NT2/D1 (cell line): Measurements from ENCODE around the gene ARHGAP33.
A peak's percentile ranks its signal among the peaks of the same experiment; 100 is the strongest.

Source experiments
- DNase-seq: peaks from one replicate; pipeline ENCODE4 v3.0.0-alpha.2; 2011; ENCODE audit warnings: low read depth, low spot score
- H3K27me3 ChIP-seq: 2 replicates; pipeline ENCODE4 v1.6.0; 2011; ENCODE audit warnings: mild to moderate bottlenecking; ENCODE audit not compliant: insufficient read length, insufficient read depth
- H3K36me3 ChIP-seq: 2 replicates; pipeline ENCODE4 v1.6.1; 2011; ENCODE audit warnings: mild to moderate bottlenecking, low read length, mixed read lengths; ENCODE audit not compliant: insufficient read depth, insufficient read length
- H3K4me1 ChIP-seq: 2 replicates; pipeline ENCODE4 v1.5.1; 2011; ENCODE audit not compliant: insufficient read depth, insufficient read length
- H3K4me3 ChIP-seq: 2 replicates; pipeline ENCODE4 v1.5.1; 2011; ENCODE audit warnings: low read depth; ENCODE audit not compliant: insufficient read length
- H3K9ac ChIP-seq: 2 replicates; pipeline ENCODE4 v1.6.0; 2011; ENCODE audit warnings: low read depth; ENCODE audit not compliant: insufficient read length
- H3K9me3 ChIP-seq: 2 replicates; pipeline ENCODE4 v1.5.1; 2011; ENCODE audit warnings: mild to moderate bottlenecking, low read length; ENCODE audit not compliant: insufficient read depth
- SUZ12 ChIP-seq: IDR thresholded peaks from 2 replicates; pipeline ENCODE4 v1.6.1; 2011; ENCODE audit not compliant: insufficient read length, insufficient read depth; ENCODE audit errors: extremely low read depth
- YY1 ChIP-seq: IDR thresholded peaks from 2 replicates; pipeline ENCODE4 v1.6.1; 2011; ENCODE audit not compliant: insufficient read length, insufficient read depth
- ZNF274 ChIP-seq: IDR thresholded peaks from 2 replicates; pipeline ENCODE4 v1.6.1; 2011; ENCODE audit warnings: mild to moderate bottlenecking, low read depth, low read length

The ARHGAP33 gene

GRCh38 chr19:35736913-35737886 is 38.2 kb upstream of the ARHGAP33 start:
- DNase-seq: no peak
- TF ChIP-seq ZNF274 (no peak), SUZ12 (no peak), YY1 (no peak)
- H3K9me3 ChIP-seq: no peaks in the 10 kb centered on the region
- H3K4me1 ChIP-seq: peaks cover 4% of the 10 kb centered on the region
- no peaks in the 10 kb centered on the region for H3K27me3 ChIP-seq
- H3K9ac ChIP-seq: no peak overlapping the region
- H3K4me3 ChIP-seq: no peak overlapping the region
- peaks cover 69% of the 10 kb centered on the region for H3K36me3 ChIP-seq

DNA sequence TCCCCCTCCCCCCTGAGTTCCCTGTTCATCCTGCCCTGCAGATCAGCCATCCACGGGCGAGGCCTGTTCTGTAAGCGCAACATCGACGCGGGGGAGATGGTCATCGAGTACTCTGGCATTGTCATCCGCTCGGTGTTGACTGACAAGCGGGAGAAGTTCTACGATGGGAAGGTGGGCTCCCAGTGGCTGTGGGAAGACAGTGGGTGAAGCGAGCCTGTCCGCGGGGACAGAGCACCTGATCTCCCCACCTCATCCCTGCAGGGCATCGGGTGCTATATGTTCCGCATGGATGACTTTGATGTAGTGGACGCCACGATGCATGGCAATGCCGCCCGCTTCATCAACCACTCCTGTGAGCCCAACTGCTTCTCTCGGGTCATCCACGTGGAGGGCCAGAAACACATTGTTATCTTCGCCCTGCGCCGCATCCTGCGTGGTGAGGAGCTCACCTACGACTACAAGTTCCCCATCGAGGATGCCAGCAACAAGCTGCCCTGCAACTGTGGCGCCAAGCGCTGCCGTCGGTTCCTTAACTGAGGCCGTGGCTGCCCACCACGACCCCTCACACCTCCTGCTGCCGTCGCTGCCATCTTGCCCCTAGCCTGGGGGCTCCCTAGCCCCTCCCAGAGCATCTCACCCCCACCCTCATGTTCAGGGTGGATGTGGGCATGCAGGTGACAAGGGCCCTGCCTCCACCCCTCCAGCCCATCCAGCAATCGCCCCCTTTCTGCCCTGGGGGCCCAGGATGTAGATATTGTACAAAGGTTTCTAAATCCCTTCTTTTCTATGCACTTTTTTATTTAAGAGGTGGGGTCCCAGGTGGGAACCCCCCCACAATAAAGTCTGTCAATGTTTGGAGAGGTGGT is 37.1 kb upstream of the ARHGAP33 start:
- Histone ChIP-seq H3K4me1 (peaks cover 6% of the 10 kb centered on the region), H3K9ac (no peak overlapping the region), H3K9me3 (no peaks in the 10 kb centered on the region), H3K36me3 (peaks cover 70% of the 10 kb centered on the region), H3K27me3 (no peaks in the 10 kb centered on the region), H3K4me3 (no peak overlapping the region)
- DNase-seq: no peak
- no peak for TF ChIP-seq YY1
- TF ChIP-seq SUZ12: no peak
- no peak for TF ChIP-seq ZNF274

DNA sequence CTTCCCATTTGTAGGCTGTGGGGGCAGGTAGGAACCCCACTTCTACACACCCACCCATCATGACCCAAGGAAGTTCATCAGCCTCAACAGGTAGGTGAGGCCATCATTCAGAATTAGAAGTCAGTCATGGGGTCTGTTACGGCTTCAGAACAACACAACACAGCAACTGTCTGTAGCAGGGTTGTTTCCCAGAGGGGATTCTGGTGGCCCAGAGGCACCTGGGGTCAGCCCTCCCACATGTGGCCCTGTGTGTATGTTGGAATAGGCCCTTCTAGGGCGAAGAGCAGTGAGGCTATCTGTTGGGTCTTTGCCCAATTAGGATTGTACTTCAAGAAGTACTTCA is 36.5 kb upstream of the ARHGAP33 start:
- TF ChIP-seq YY1 (no peak), ZNF274 (no peak), SUZ12 (no peak)
- H3K4me3 ChIP-seq: no peak overlapping the region
- H3K4me1 ChIP-seq: peaks cover 6% of the 10 kb centered on the region
- peaks cover 65% of the 10 kb centered on the region for H3K36me3 ChIP-seq
- H3K9me3 ChIP-seq: no peaks in the 10 kb centered on the region
- H3K27me3 ChIP-seq: no peaks in the 10 kb centered on the region
- no peak for DNase-seq
- no peak overlapping the region for H3K9ac ChIP-seq

- peaks cover 9% of the 10 kb centered on the region for H3K4me1 ChIP-seq
Measured at GRCh38 chr19:35739275-35740107, 35.9 kb upstream of the ARHGAP33 start.

DNA sequence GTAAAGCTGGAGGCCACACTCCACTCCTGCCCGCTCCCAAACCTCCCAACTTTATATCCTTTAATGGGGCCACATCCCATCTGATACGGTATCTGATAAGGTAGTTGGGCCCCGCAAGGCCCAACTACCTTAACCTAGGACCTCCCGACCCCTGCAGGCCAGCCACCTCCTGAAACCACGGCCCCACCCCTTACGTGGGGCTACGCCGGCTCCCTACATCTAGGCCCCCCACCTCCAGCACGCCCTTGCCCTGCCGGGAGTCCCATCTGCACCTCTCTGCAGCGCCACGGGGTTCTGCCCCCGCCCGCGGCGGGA is 35.3 kb upstream of the ARHGAP33 start:
- TF ChIP-seq SUZ12: no peak
- no peak for TF ChIP-seq ZNF274
- no peak for TF ChIP-seq YY1
- Histone ChIP-seq H3K36me3 (peaks cover 56% of the 10 kb centered on the region), H3K4me3 (peak overlapping the region; percentile 53), H3K9me3 (no peaks in the 10 kb centered on the region), H3K27me3 (no peaks in the 10 kb centered on the region), H3K4me1 (peaks cover 9% of the 10 kb centered on the region), H3K9ac (peak overlapping the region; percentile 68)
- DNase-seq: no peak

More at GRCh38 chr19:35739275-35740107, 35.9 kb upstream of the ARHGAP33 start:
- no peak for DNase-seq
- Histone ChIP-seq H3K9ac (peak overlapping the region; percentile 68), H3K27me3 (no peaks in the 10 kb centered on the region), H3K9me3 (no peaks in the 10 kb centered on the region), H3K36me3 (peaks cover 62% of the 10 kb centered on the region), H3K4me3 (peak overlapping the region; percentile 53)
- no peak for TF ChIP-seq ZNF274
- TF ChIP-seq SUZ12: no peak
- TF ChIP-seq YY1: no peak

DNA sequence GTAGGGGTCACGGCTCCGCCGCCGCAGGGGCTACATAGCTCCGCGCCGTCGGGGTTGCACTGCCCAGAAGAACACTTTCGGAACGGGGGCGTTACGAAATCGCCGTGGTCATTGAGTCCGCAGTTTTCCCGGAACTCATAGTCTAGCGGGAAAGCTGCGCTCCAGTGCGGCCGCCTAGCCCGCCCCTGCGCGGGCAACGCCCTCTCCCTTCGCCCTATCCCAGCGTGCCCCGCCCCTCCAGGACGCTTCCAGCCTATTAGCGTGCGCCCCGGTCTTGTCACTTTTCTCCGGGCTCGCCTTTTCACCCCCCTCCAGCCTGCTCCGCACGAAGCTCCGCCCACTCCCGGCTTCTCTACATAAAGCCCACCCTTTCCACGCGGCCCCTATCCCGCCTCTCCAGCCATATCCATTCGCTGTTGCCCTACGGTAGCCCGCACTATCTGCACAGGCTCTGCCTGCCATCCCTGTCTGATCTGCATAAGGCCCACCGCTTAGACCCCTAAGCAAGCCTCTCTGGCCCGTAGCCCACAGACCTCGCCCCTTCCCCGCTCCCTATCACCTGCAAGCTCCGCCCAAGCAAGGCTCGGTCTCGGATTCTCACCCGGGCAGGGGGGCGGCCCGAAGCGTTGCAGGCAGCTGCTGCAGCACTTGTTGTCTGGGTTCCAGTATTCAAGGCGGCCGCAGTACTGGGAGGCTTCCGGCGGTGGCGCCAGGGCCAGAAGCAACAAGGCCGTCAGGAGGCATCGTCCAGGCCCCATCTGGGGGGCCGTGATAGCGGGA is 34.8 kb upstream of the ARHGAP33 start:
- H3K27me3 ChIP-seq: no peaks in the 10 kb centered on the region
- peak; percentile 89 for DNase-seq
- peak overlapping the region; percentile 53 for H3K4me3 ChIP-seq
- peaks cover 51% of the 10 kb centered on the region for H3K36me3 ChIP-seq
- peaks cover 9% of the 10 kb centered on the region for H3K4me1 ChIP-seq
- H3K9ac ChIP-seq: peak overlapping the region; percentile 74
- no peaks in the 10 kb centered on the region for H3K9me3 ChIP-seq
- no peak for TF ChIP-seq YY1
- TF ChIP-seq SUZ12: no peak
- no peak for TF ChIP-seq ZNF274
